OCI-LY7 (cell line): Measurements from ENCODE around the gene RNF126. TPM values are rescaled to one million over a fixed set of nuclear protein-coding genes. Genes with fewer than 3 reads are reported as not detected.

Experiments
- BruUV-seq: library from RNA; stranded (reverse); fragments of 400-500 nt; replicated peaks from 2 replicates; lab custom pipeline; 2021; lab: Mats Ljungman, UMichigan
- CTCF ChIA-PET: fragments of 300-600 bp; sonication (Branson Sonifier 250); formaldehyde crosslinking; loops from one replicate; lab custom pipeline; 2022; ENCODE audit warnings: antibody characterized with exemption; ENCODE audit not compliant: unreplicated experiment; lab: Charles Lee
- POLR2A ChIA-PET: fragments of 300-600 bp; sonication (Branson Sonifier 250); formaldehyde crosslinking; loops from one replicate; lab custom pipeline; 2022; ENCODE audit warnings: antibody characterized with exemption; lab: Charles Lee
- DNase-seq: peaks from one replicate; pipeline ENCODE4 v3.0.0-alpha.2; 2015; ENCODE audit warnings: low spot score
- H2AFZ ChIP-seq: fragments of 200-600 bp; sonication (generic), shearing (Covaris generic); 2 replicates; pipeline ENCODE4 v1.6.1; 2014; ENCODE audit warnings: mild to moderate bottlenecking, antibody characterized with exemption, low read length, moderate library complexity
- H3K27ac ChIP-seq: fragments of 200-600 bp; sonication (generic); 2 replicates; pipeline ENCODE4 v1.5.1; 2014; ENCODE audit warnings: mixed run types, low read depth, mild to moderate bottlenecking, moderate library complexity, low read length, inconsistent platforms; ENCODE audit not compliant: poor library complexity, severe bottlenecking
- H3K36me3 ChIP-seq: fragments of 200-600 bp; sonication (generic); 2 replicates; pipeline ENCODE4 v1.6.1; 2014; ENCODE audit warnings: mild to moderate bottlenecking, antibody characterized with exemption, low read length, moderate library complexity, mixed read lengths; ENCODE audit not compliant: insufficient read depth
- H3K4me1 ChIP-seq: fragments of 200-600 bp; sonication (generic); 2 replicates; pipeline ENCODE4 v1.5.1; 2014; ENCODE audit warnings: mild to moderate bottlenecking, low read length; ENCODE audit not compliant: insufficient read depth, poor library complexity, severe bottlenecking
- H3K4me2 ChIP-seq: fragments of 200-600 bp; sonication (generic); 2 replicates; pipeline ENCODE4 v1.6.1; 2014; ENCODE audit warnings: mild to moderate bottlenecking, low read length
- H3K4me3 ChIP-seq: fragments of 200-600 bp; sonication (generic); 2 replicates; pipeline ENCODE4 v1.5.1; 2014; ENCODE audit warnings: mild to moderate bottlenecking, low read depth, low read length; ENCODE audit not compliant: poor library complexity, severe bottlenecking
- H3K79me2 ChIP-seq: fragments of 200-600 bp; sonication (generic); 2 replicates; pipeline ENCODE4 v1.6.1; 2016; ENCODE audit warnings: low read depth, mild to moderate bottlenecking, low read length, moderate library complexity, mixed read lengths; ENCODE audit not compliant: insufficient read depth
- H3K9me2 ChIP-seq: fragments of 200-600 bp; sonication (generic); 2 replicates; pipeline ENCODE4 v1.6.1; 2016; ENCODE audit warnings: mild to moderate bottlenecking, low read length, mixed read lengths; ENCODE audit not compliant: insufficient read depth
- H3K9me3 ChIP-seq: fragments of 200-600 bp; sonication (generic); 2 replicates; pipeline ENCODE4 v1.6.1; 2014; ENCODE audit warnings: mild to moderate bottlenecking, mixed run types, low read length, mixed read lengths
- H4K20me1 ChIP-seq: fragments of 200-600 bp; sonication (generic); 2 replicates; pipeline ENCODE4 v1.6.1; 2014; ENCODE audit warnings: mild to moderate bottlenecking, antibody characterized with exemption, low read length, moderate library complexity, mixed read lengths; ENCODE audit not compliant: insufficient read depth
- EZH2phosphoT487 ChIP-seq: fragments of 200-600 bp; sonication (generic); IDR thresholded peaks from 2 replicates; pipeline ENCODE4 v1.6.1; 2018; ENCODE audit warnings: low read depth, borderline replicate concordance, mild to moderate bottlenecking, mixed run types, antibody characterized with exemption, low read length, moderate library complexity, mixed read lengths
- intact Hi-C: fragments of 100-400 bp; cut with micrococcal nuclease; formaldehyde crosslinking; loops from one replicate; pipeline ENCODE4 v1.10.0; 2022; ENCODE audit not compliant: unreplicated experiment
- total RNA-seq, 2 experiments: library from RNA; depleted of rRNA in 1 of 2; stranded (reverse); fragments of >200 nt in 1 of 2; shearing (Covaris generic) in 1 of 2; gene quantifications; 2 replicates each; pipeline ENCODE4 v1.2.3, GENCODE V29; 2014 to 2022
- TF ChIP-seq, protein P1 (sequence below): fragments of 200-600 bp; sonication (generic); conservative IDR thresholded peaks from 2 replicates; pipeline ENCODE4 v1.5.1; 2014; ENCODE audit warnings: mild to moderate bottlenecking, antibody characterized with exemption, low read length, moderate library complexity, mixed read lengths

RNF126 gene
- total RNA-seq, 2 experiments from 2014 or later = 98.6 to 104 TPM

DNA sequence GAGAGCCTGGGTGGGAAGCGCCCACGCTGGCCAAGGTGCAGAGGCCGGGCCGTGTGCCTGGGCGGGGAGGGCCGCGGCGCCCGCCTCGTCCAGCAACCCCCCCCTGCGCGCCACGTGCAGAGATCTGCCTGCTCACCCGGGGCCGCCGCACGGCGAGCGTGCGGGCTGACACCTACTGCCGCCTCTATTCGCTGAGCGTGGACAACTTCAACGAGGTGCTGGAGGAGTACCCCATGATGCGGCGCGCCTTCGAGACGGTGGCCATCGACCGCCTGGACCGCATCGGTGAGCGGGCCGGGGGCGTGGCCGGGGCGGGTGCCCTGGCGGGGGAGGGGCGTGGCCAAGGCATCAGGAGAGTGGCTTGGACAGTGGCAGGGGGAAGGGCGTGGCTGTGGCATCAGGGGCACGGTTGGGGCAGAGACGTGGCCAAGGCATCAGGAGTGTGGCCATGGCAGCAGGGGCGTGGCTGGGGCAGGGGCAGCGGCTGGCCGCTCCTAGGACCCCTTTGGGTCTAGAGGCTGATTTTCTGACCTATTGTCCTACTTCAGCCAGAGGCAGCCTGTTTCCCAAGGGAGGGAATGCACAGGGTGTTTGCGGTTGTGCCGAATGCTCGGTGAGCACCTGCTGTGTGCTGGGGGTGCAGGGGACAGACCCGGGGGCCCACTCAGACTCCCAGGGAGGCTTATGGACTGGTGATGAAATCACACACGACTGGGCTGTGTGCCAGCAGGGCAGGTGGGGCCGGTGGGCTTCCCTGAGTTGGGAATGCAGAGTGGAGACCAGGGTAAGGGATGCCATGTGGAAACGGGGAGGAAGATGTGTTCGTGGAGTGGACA is 49.1 kb downstream of the RNF126 start:
- Histone ChIP-seq H3K9me3 (no peaks in the 10 kb centered on the region), H3K79me2 (no peaks in the 10 kb centered on the region), H3K4me2 (no peak overlapping the region), H3K36me3 (peaks cover 36% of the 10 kb centered on the region), H3K4me3 (no peak overlapping the region), H3K9me2 (no peaks in the 10 kb centered on the region), H3K4me1 (peaks cover 22% of the 10 kb centered on the region), H4K20me1 (no peaks in the 10 kb centered on the region), H2AFZ (no peak overlapping the region), H3K27ac (no peak overlapping the region)
- intact Hi-C loops = no loop called here
- ChIA-PET CTCF (interaction anchor here (0.5 kb wide), 1 partner anchor 513 kb away, joined by 3 read pairs; no protein-coding TSS in a partner anchor), POLR2A (no interaction called here)
- no peak for DNase-seq
- no TSS peak for BruUV-seq
- no peak for TF ChIP-seq EZH2phosphoT487
- TF ChIP-seq, protein P1, sequence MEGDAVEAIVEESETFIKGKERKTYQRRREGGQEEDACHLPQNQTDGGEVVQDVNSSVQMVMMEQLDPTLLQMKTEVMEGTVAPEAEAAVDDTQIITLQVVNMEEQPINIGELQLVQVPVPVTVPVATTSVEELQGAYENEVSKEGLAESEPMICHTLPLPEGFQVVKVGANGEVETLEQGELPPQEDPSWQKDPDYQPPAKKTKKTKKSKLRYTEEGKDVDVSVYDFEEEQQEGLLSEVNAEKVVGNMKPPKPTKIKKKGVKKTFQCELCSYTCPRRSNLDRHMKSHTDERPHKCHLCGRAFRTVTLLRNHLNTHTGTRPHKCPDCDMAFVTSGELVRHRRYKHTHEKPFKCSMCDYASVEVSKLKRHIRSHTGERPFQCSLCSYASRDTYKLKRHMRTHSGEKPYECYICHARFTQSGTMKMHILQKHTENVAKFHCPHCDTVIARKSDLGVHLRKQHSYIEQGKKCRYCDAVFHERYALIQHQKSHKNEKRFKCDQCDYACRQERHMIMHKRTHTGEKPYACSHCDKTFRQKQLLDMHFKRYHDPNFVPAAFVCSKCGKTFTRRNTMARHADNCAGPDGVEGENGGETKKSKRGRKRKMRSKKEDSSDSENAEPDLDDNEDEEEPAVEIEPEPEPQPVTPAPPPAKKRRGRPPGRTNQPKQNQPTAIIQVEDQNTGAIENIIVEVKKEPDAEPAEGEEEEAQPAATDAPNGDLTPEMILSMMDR = no peak

DNA sequence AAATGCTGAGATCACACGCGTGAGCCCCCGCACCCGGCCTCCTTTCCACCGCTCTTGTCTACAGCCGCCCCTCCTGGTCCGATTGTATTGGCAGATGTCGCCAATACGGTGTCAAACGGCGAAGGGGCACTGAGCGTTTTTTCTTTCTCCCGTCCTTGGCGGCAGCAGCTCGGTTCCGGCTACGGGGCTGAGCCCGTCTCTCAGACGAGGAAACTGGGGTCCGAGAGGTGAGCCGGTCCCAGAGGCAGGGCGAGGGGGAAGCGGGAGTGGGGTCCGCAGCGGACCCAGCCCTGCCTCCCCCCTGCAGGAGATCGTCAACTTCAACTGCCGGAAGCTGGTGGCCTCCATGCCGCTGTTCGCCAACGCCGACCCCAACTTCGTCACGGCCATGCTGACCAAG is 50.1 kb downstream of the RNF126 start:
- intact Hi-C loops = no loop called here
- Histone ChIP-seq H3K27ac (no peak overlapping the region), H3K9me3 (no peaks in the 10 kb centered on the region), H3K4me2 (no peak overlapping the region), H3K4me1 (peaks cover 22% of the 10 kb centered on the region), H3K9me2 (no peaks in the 10 kb centered on the region), H4K20me1 (no peaks in the 10 kb centered on the region), H3K4me3 (no peak overlapping the region), H2AFZ (no peak overlapping the region), H3K36me3 (peaks cover 27% of the 10 kb centered on the region), H3K79me2 (no peaks in the 10 kb centered on the region)
- TF ChIP-seq, protein P1 = no peak
- no peak for TF ChIP-seq EZH2phosphoT487
- POLR2A ChIA-PET = no interaction called here
- no peak for DNase-seq
- no TSS peak for BruUV-seq
- CTCF ChIA-PET = interaction anchor here (0.5 kb wide), 1 partner anchor 514 kb away, joined by 3 read pairs; no protein-coding TSS in a partner anchor

DNA sequence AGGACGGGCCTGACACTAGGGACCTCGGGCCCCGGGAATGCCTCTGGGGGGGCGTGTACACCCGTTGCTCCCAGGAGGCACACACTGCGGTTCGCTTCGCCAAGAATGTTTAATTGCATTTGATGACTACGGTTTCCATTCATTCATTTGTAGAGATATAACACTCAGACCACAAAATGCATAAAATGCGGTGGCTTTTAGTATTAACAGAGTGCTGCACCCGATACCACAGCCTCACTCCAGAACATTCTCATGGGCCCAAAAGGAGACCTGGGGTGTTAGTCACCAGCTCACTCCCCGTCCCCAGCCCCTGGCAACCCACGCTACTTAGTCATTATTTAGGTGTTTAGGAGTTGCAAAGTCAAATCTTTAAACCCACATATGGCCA is 51.5 kb downstream of the RNF126 start:
- Histone ChIP-seq H3K36me3 (peaks cover 25% of the 10 kb centered on the region), H3K4me2 (peak overlapping the region; percentile 70), H2AFZ (peak overlapping the region; percentile 84; the same call in 1 of the 2 replicates), H3K27ac (peak overlapping the region; percentile 70), H4K20me1 (no peaks in the 10 kb centered on the region), H3K9me3 (no peaks in the 10 kb centered on the region), H3K9me2 (no peaks in the 10 kb centered on the region), H3K4me1 (peaks cover 22% of the 10 kb centered on the region), H3K4me3 (no peak overlapping the region), H3K79me2 (no peaks in the 10 kb centered on the region)
- intact Hi-C loops = no loop called here
- no peak for TF ChIP-seq EZH2phosphoT487
- TF ChIP-seq, protein P1 = no peak
- CTCF ChIA-PET = interaction anchor here (0.6 kb wide), 1 partner anchor 26 kb away, joined by 3 read pairs; no protein-coding TSS in a partner anchor
- no TSS peak for BruUV-seq
- DNase-seq = no peak
- POLR2A ChIA-PET = no interaction called here
